Mesothelial cell of epicardium (in vitro differentiated cells): ENCODE results near the gene ARHGEF19. TPM values are rescaled to one million over a fixed set of nuclear protein-coding genes. Genes with fewer than 3 reads are reported as not detected.
"Not testable (repeated sequence)": the region's sequence is repeated elsewhere in the genome, so short reads cannot be mapped to it uniquely, and the experiment has no call there.

Source experiments
- DNase-seq, 2 experiments: peaks; one replicate each; pipeline ENCODE4 v3.0.0; 2021; ENCODE audit warnings: low spot score in 2 of 2; ENCODE audit not compliant: unreplicated experiment in 2 of 2
- H3K27ac Mint-ChIP-seq: 2 replicates; pipeline ENCODE4 v1.8.0; 2021; ENCODE audit warnings: mixed read lengths
- H3K27me3 Mint-ChIP-seq: 2 replicates; pipeline ENCODE4 v1.8.0; 2021; ENCODE audit warnings: low read depth, mixed read lengths
- H3K36me3 Mint-ChIP-seq: 2 replicates; pipeline ENCODE4 v1.8.0; 2021; ENCODE audit warnings: mixed read lengths
- H3K4me1 Mint-ChIP-seq: 2 replicates; pipeline ENCODE4 v1.8.0; 2021; ENCODE audit warnings: mixed read lengths
- H3K4me3 Mint-ChIP-seq: 2 replicates; pipeline ENCODE4 v1.8.0; 2021; ENCODE audit warnings: mild to moderate bottlenecking, moderate library complexity, mixed read lengths
- H3K9me3 Mint-ChIP-seq: 2 replicates; pipeline ENCODE4 v1.8.0; 2021; ENCODE audit warnings: mixed read lengths
- CTCF ChIP-seq: fragments of 200-600 bp; sonication (generic); IDR thresholded peaks from one replicate; pipeline ENCODE4 v1.5.0; 2021; ENCODE audit warnings: antibody characterized with exemption; ENCODE audit not compliant: unreplicated experiment
- total RNA-seq: library from RNA; stranded (reverse); gene quantifications from 3 replicates; pipeline ENCODE4 v1.2.1, GENCODE V29; 2021

The ARHGEF19 gene
- total RNA-seq, 1 donor from 2014 or later: 86.6 TPM

- DNase-seq: no peak
Measured at GRCh38 chr1:16202281-16203210, 9.9 kb downstream of the ARHGEF19 start.

GRCh38 chr1:16199700-16200099 is 12.8 kb downstream of the ARHGEF19 start:
- peaks cover 2% of the 10 kb centered on the region for H3K4me1 Mint-ChIP-seq
- TF ChIP-seq CTCF: no peak
- no peak overlapping the region for H3K4me3 Mint-ChIP-seq
- no peaks in the 10 kb centered on the region for H3K9me3 Mint-ChIP-seq
- H3K27ac Mint-ChIP-seq: no peak overlapping the region
- DNase-seq: no peak
- H3K27me3 Mint-ChIP-seq: no peaks in the 10 kb centered on the region
- peaks cover 35% of the 10 kb centered on the region for H3K36me3 Mint-ChIP-seq

More at GRCh38 chr1:16202281-16203210, 9.9 kb downstream of the ARHGEF19 start:
- H3K9me3 Mint-ChIP-seq: no peaks in the 10 kb centered on the region
- no peak for TF ChIP-seq CTCF
- no peak overlapping the region for H3K4me3 Mint-ChIP-seq
- peaks cover 10% of the 10 kb centered on the region for H3K4me1 Mint-ChIP-seq
- H3K36me3 Mint-ChIP-seq: peaks cover 27% of the 10 kb centered on the region
- H3K27ac Mint-ChIP-seq: no peak overlapping the region
- H3K27me3 Mint-ChIP-seq: no peaks in the 10 kb centered on the region

GRCh38 chr1:16199157-16199501 is 13.3 kb downstream of the ARHGEF19 start:
- DNase-seq: no peak
- H3K9me3 Mint-ChIP-seq: no peaks in the 10 kb centered on the region
- no peak overlapping the region for H3K4me3 Mint-ChIP-seq
- peaks cover 30% of the 10 kb centered on the region for H3K36me3 Mint-ChIP-seq
- H3K27me3 Mint-ChIP-seq: no peaks in the 10 kb centered on the region
- no peak for TF ChIP-seq CTCF
- H3K27ac Mint-ChIP-seq: no peak overlapping the region
- peaks cover 2% of the 10 kb centered on the region for H3K4me1 Mint-ChIP-seq

GRCh38 chr1:16198444-16199156 is 13.9 kb downstream of the ARHGEF19 start:
- Mint-ChIP-seq H3K27me3 (no peaks in the 10 kb centered on the region), H3K4me1 (peaks cover 2% of the 10 kb centered on the region), H3K9me3 (no peaks in the 10 kb centered on the region), H3K36me3 (peaks cover 27% of the 10 kb centered on the region), H3K4me3 (no peak overlapping the region), H3K27ac (no peak overlapping the region)
- no peak for TF ChIP-seq CTCF
- DNase-seq: no peak

GRCh38 chr1:16196874-16197273 is 15.6 kb downstream of the ARHGEF19 start:
- Mint-ChIP-seq H3K4me3 (no peak overlapping the region), H3K27ac (no peak overlapping the region), H3K9me3 (no peaks in the 10 kb centered on the region), H3K27me3 (no peaks in the 10 kb centered on the region), H3K36me3 (peaks cover 19% of the 10 kb centered on the region), H3K4me1 (no peaks in the 10 kb centered on the region)
- no peak for DNase-seq
- TF ChIP-seq CTCF: no peak

- H3K9me3 Mint-ChIP-seq, H3K27ac Mint-ChIP-seq, H3K27me3 Mint-ChIP-seq, DNase-seq, H3K4me3 Mint-ChIP-seq, H3K4me1 Mint-ChIP-seq: not testable (repeated sequence)
- H3K36me3 Mint-ChIP-seq: peaks cover 19% of the 10 kb centered on the region
Measured at GRCh38 chr1:16196139-16196538, 16.3 kb downstream of the ARHGEF19 start.
